SK-N-SH (cell line): ENCODE data around the gene KCNN2. TPM values are rescaled to one million over a fixed set of nuclear protein-coding genes. Genes with fewer than 3 reads are reported as not detected.

Experiments used
- CTCF ChIA-PET: fragments of 300-600, 350-600 bp; formaldehyde crosslinking; extraction: SDS; loops from one replicate; lab custom pipeline; 2021; lab: Yijun Ruan, JAX
- POLR2A ChIA-PET: fragments of 350-600 bp; sonication (Branson Sonifier 250); formaldehyde crosslinking; extraction: SDS; loops from one replicate; lab custom pipeline; 2020; ENCODE audit warnings: antibody characterized with exemption, inconsistent platforms; lab: Yijun Ruan, JAX
- DNase-seq: peaks from one replicate; pipeline ENCODE4 v3.0.0; 2012
- H2AFZ ChIP-seq: fragments of 200-600 bp; sonication (generic); 2 replicates; pipeline ENCODE4 v1.8.1; 2016; ENCODE audit warnings: antibody characterized with exemption, mild to moderate bottlenecking, low read depth
- H3F3A ChIP-seq: fragments of 200-600 bp; sonication (generic); replicated peaks from 2 replicates; pipeline ENCODE3; 2016; ENCODE audit warnings: antibody characterized with exemption, mild to moderate bottlenecking; ENCODE audit not compliant: insufficient read depth
- H3K27ac ChIP-seq, 2 experiments: fragments of 200-500 bp in 1 of 2; fragments of 200-600 bp in 1 of 2; sonication (Bioruptor generic) in 1 of 2; sonication (generic), shearing (Covaris generic) in 1 of 2; 2 replicates each; pipeline versions ENCODE4 v1.5.1 to v1.6.1; 2014 to 2016; ENCODE audit warnings: low read depth in 2 of 2, inconsistent platforms in 1 of 2, low read length in 1 of 2, mild to moderate bottlenecking in 1 of 2, mixed read lengths in 1 of 2
- H3K27me3 ChIP-seq: fragments of 200-600 bp; sonication (generic), shearing (Covaris generic); 2 replicates; pipeline ENCODE4 v1.6.1; 2016; ENCODE audit warnings: mixed run types; ENCODE audit not compliant: insufficient read depth
- H3K36me3 ChIP-seq, 2 experiments: fragments of 200-500 bp in 1 of 2; fragments of 200-600 bp in 1 of 2; sonication (Bioruptor generic) in 1 of 2; sonication (generic) in 1 of 2; replicated peaks in 1 of 2; 2 replicates each; pipeline versions ENCODE3 to v1.5.1; 2014 to 2016; ENCODE audit warnings: low read length in 1 of 2, mild to moderate bottlenecking in 1 of 2; ENCODE audit not compliant: insufficient read depth in 2 of 2, control insufficient read depth in 1 of 2
- H3K4me1 ChIP-seq, 2 experiments: fragments of 200-500 bp in 1 of 2; fragments of 200-600 bp in 1 of 2; sonication (Bioruptor generic) in 1 of 2; sonication (generic), shearing (Covaris generic) in 1 of 2; 2 replicates each; pipeline versions ENCODE4 v1.5.1 to v1.6.1; 2014 to 2016; ENCODE audit warnings: low read depth in 1 of 2, low read length in 1 of 2, mixed run types in 1 of 2; ENCODE audit not compliant: insufficient read depth in 2 of 2, control insufficient read depth in 1 of 2
- H3K4me2 ChIP-seq: fragments of 200-600 bp; sonication (generic), shearing (Covaris generic); 2 replicates; pipeline ENCODE4 v1.6.1; 2017; ENCODE audit warnings: mixed run types
- H3K4me3 ChIP-seq, 2 experiments: fragments of 200-500 bp in 1 of 2; fragments of 200-600 bp in 1 of 2; sonication (Bioruptor generic) in 1 of 2; sonication (generic), shearing (Covaris generic) in 1 of 2; 2 replicates each; pipeline versions ENCODE4 v1.5.1 to v1.8.1; 2014 to 2016; ENCODE audit warnings: low read depth in 2 of 2, inconsistent platforms in 1 of 2, low read length in 1 of 2, mild to moderate bottlenecking in 1 of 2, mixed read lengths in 1 of 2, moderate library complexity in 1 of 2
- H3K79me2 ChIP-seq: fragments of 200-600 bp; sonication (generic); 2 replicates; pipeline ENCODE4 v1.8.1; 2017; ENCODE audit warnings: mild to moderate bottlenecking; ENCODE audit not compliant: insufficient read depth
- H3K9ac ChIP-seq: fragments of 200-600 bp; sonication (generic); 2 replicates; pipeline ENCODE4 v1.6.1; 2017; ENCODE audit warnings: mixed run types
- H3K9me2 ChIP-seq: fragments of 200-600 bp; sonication (generic); 2 replicates; pipeline ENCODE4 v1.6.1; 2017; ENCODE audit warnings: mixed run types
- H3K9me3 ChIP-seq: fragments of 200-600 bp; sonication (generic); 2 replicates; pipeline ENCODE4 v1.6.1; 2017; ENCODE audit warnings: mixed run types, mild to moderate bottlenecking, moderate library complexity
- H4K20me1 ChIP-seq: fragments of 200-600 bp; sonication (generic); 2 replicates; pipeline ENCODE4 v1.6.1; 2017; ENCODE audit warnings: mild to moderate bottlenecking, mixed run types; ENCODE audit not compliant: insufficient read depth
- CHD2 ChIP-seq: fragments of 150-350 bp; IDR thresholded peaks from 2 replicates; pipeline ENCODE4 v1.6.1; 2018; ENCODE audit warnings: low read length; ENCODE audit not compliant: partially characterized antibody
- EZH2phosphoT487 ChIP-seq: fragments of 200-600 bp; sonication (generic); IDR thresholded peaks from 2 replicates; pipeline ENCODE4 v1.6.1; 2017; ENCODE audit warnings: low read depth, mixed run types, mild to moderate bottlenecking, antibody characterized with exemption, moderate library complexity, borderline replicate concordance
- FOXJ3 ChIP-seq: sonication (generic); formaldehyde crosslinking; IDR thresholded peaks from 2 replicates; pipeline ENCODE4 v1.5.1; 2020; ENCODE audit warnings: mild to moderate bottlenecking, missing genetic modification reagents
- IRF3 ChIP-seq: fragments of 150-350 bp; IDR thresholded peaks from 2 replicates; pipeline ENCODE4 v1.6.1; 2016; ENCODE audit warnings: mild to moderate bottlenecking, low read depth, low read length
- JUND ChIP-seq: IDR thresholded peaks from 2 replicates; pipeline ENCODE4 v1.4.0; 2012
- MXI1 ChIP-seq: IDR thresholded peaks from 2 replicates; pipeline ENCODE4 v1.6.1; 2012; ENCODE audit warnings: mild to moderate bottlenecking, low read depth, low read length, improper control_type of control experiment
- NFIC ChIP-seq: IDR thresholded peaks from 2 replicates; pipeline ENCODE4 v1.4.0; 2012; ENCODE audit warnings: borderline replicate concordance
- NRF1 ChIP-seq: IDR thresholded peaks from 2 replicates; pipeline ENCODE4 v1.6.1; 2012; ENCODE audit warnings: low read depth, mild to moderate bottlenecking, low read length
- RAD21 ChIP-seq: IDR thresholded peaks from 2 replicates; pipeline ENCODE4 v1.6.1; 2012; ENCODE audit warnings: mild to moderate bottlenecking, low read length
- SIN3A ChIP-seq: IDR thresholded peaks from 2 replicates; pipeline ENCODE4 v1.6.1; 2012; ENCODE audit warnings: low read depth, mild to moderate bottlenecking, low read length, moderate library complexity, borderline replicate concordance
- SMC3 ChIP-seq: IDR thresholded peaks from 2 replicates; pipeline ENCODE4 v1.6.1; 2012; ENCODE audit warnings: low read depth, low read length, improper control_type of control experiment
- TAF1 ChIP-seq: IDR thresholded peaks from 2 replicates; pipeline ENCODE4 v1.6.1; 2012; ENCODE audit warnings: low read depth, mild to moderate bottlenecking, low read length, moderate library complexity, borderline replicate concordance
- USF2 ChIP-seq: fragments of 150-350 bp; IDR thresholded peaks from 2 replicates; pipeline ENCODE4 v1.6.1; 2017; ENCODE audit warnings: antibody characterized with exemption, low read length, low read depth, borderline replicate concordance
- ZBTB33 ChIP-seq: IDR thresholded peaks from 2 replicates; pipeline ENCODE4 v1.4.0; 2012; ENCODE audit warnings: low read depth, borderline replicate concordance
- WGBS: methylation state at CpG from one replicate; pipeline ENCODE4 v1.1.6; 2017; ENCODE audit warnings: low lambda C conversion rate; 5-methylcytosine and 5-hydroxymethylcytosine counted together
- polyA plus RNA-seq, 3 experiments: library from polyadenylated mRNA; depleted of rRNA; stranded (reverse); fragments of >200 nt; gene quantifications; 2 replicates each; pipeline ENCODE4 v1.2.3, GENCODE V29; 2012

KCNN2 gene
- polyA plus RNA-seq, 1 of the 3 experiments (the other 2 are of a cell fraction) = not detected

- TF ChIP-seq SIN3A = no peak
Observed at GRCh38 chr5:114417519-114417918, 55.6 kb downstream of the KCNN2 start (continued).

- WGBS = 6% methylated on average over 8 of the region's 8 CpGs
- no peaks in the 10 kb centered on the region for H4K20me1 ChIP-seq
- H3K27me3 ChIP-seq = no peaks in the 10 kb centered on the region
- H3K4me2 ChIP-seq = no peak overlapping the region
- no peaks in the 10 kb centered on the region for H3K9me3 ChIP-seq
- H3F3A ChIP-seq = no peaks in the 10 kb centered on the region
- H2AFZ ChIP-seq = no peak overlapping the region
- CTCF ChIA-PET = interaction anchor here (3.4 kb wide), 1 partner anchor 31 kb away, joined by 12 read pairs; no protein-coding TSS in a partner anchor
- no peak for DNase-seq
- no peak overlapping the region for H3K9ac ChIP-seq
- no peaks in the 10 kb centered on the region for H3K79me2 ChIP-seq
- no peaks in the 10 kb centered on the region for H3K4me1 ChIP-seq
- no peaks in the 10 kb centered on the region for H3K36me3 ChIP-seq
- H3K4me3 ChIP-seq = no peak overlapping the region
- TF ChIP-seq MXI1 = no peak
- TF ChIP-seq EZH2phosphoT487 = no peak
- no peak for TF ChIP-seq SMC3
- TF ChIP-seq IRF3 = no peak
- TF ChIP-seq NFIC = no peak
- TF ChIP-seq ZBTB33 = no peak
- TF ChIP-seq JUND = no peak
- TF ChIP-seq CHD2 = no peak
- TF ChIP-seq RAD21 = no peak
- no peak for TF ChIP-seq USF2
- no peak for TF ChIP-seq FOXJ3
- no peak for TF ChIP-seq NRF1
- TF ChIP-seq TAF1 = no peak
- H3K9me2 ChIP-seq = no peaks in the 10 kb centered on the region
- H3K27ac ChIP-seq = no peak overlapping the region
- POLR2A ChIA-PET = no interaction called here
Observed at GRCh38 chr5:114418176-114419066, 56.6 kb downstream of the KCNN2 start.
